Hepatocyte (in vitro differentiated cells): Measurements from ENCODE around the gene RNF151.

Experiments
- CTCF ChIP-seq: fragments of 200-600 bp; sonication (generic); IDR thresholded peaks from 2 replicates; pipeline ENCODE4 v1.5.1; 2016; ENCODE audit warnings: antibody characterized with exemption, mild to moderate bottlenecking; ENCODE audit not compliant: poor library complexity
- EZH2 ChIP-seq: fragments of 200-600 bp; sonication (generic); IDR thresholded peaks from 2 replicates; pipeline ENCODE4 v1.6.1; 2016; ENCODE audit warnings: antibody characterized with exemption, mild to moderate bottlenecking, borderline replicate concordance
- EZH2phosphoT487 ChIP-seq: fragments of 200-600 bp; sonication (generic); IDR thresholded peaks from one replicate; pipeline ENCODE4 v1.6.1; 2018; ENCODE audit warnings: antibody characterized with exemption, mild to moderate bottlenecking, low read depth, moderate library complexity; ENCODE audit not compliant: unreplicated experiment, severe bottlenecking

GRCh38 chr16:1923299-1924034 is 43.2 kb upstream of the RNF151 start:
- peak; percentile 44 for TF ChIP-seq CTCF
- TF ChIP-seq EZH2: no peak
- no peak for TF ChIP-seq EZH2phosphoT487
